Activated T-cell treated with anti-CD3 and anti-CD28 coated beads for 1 hour (primary cell): ENCODE data around the gene SYT7.
A peak's percentile ranks its signal among the peaks of the same experiment; 100 is the strongest.

Experiments
- DNase-seq: peaks from one replicate; pipeline ENCODE4 v3.0.0-alpha.2; 2020; ENCODE audit warnings: low read depth

SYT7 gene

GRCh38 chr11:61609000-61609979 lies 28.4 kb upstream of the SYT7 start:
- no peak for DNase-seq

- DNase-seq, result no peak
These were observed 27.2 kb upstream of the SYT7 start for GRCh38 chr11:61607920-61608599.

GRCh38 chr11:61607426-61607825 lies 26.6 kb upstream of the SYT7 start:
- no peak for DNase-seq

GRCh38 chr11:61603667-61604066 lies 22.8 kb upstream of the SYT7 start:
- no peak for DNase-seq

GRCh38 chr11:61602775-61603569 lies 22.1 kb upstream of the SYT7 start:
- DNase-seq, result no peak

GRCh38 chr11:61601512-61601911 lies 20.6 kb upstream of the SYT7 start:
- no peak for DNase-seq

- DNase-seq, result no peak
These were observed 19.3 kb upstream of the SYT7 start for GRCh38 chr11:61599968-61600710.

- DNase-seq, result no peak
These were observed 18.3 kb upstream of the SYT7 start for GRCh38 chr11:61598886-61599868.

GRCh38 chr11:61598374-61598773 lies 17.5 kb upstream of the SYT7 start:
- DNase-seq, result no peak

GRCh38 chr11:61596990-61597389 lies 16.1 kb upstream of the SYT7 start:
- no peak for DNase-seq

GRCh38 chr11:61596542-61596941 lies 15.7 kb upstream of the SYT7 start:
- DNase-seq, result no peak

- DNase-seq, result no peak
These were observed 14.0 kb upstream of the SYT7 start for GRCh38 chr11:61594907-61595257.

GRCh38 chr11:61593151-61593550 lies 12.3 kb upstream of the SYT7 start:
- no peak for DNase-seq

- no peak for DNase-seq
These were observed 11.3 kb upstream of the SYT7 start for GRCh38 chr11:61592176-61592575.

- no peak for DNase-seq
These were observed 9.1 kb upstream of the SYT7 start for GRCh38 chr11:61589961-61590360.

GRCh38 chr11:61588728-61589191 lies 7.9 kb upstream of the SYT7 start:
- no peak for DNase-seq

- DNase-seq, result peak; percentile 51
These were observed 7.3 kb upstream of the SYT7 start for GRCh38 chr11:61587951-61588727.

- DNase-seq, result peak; percentile 31
These were observed 6.7 kb upstream of the SYT7 start for GRCh38 chr11:61587541-61587941.

GRCh38 chr11:61586792-61587430 lies 6.0 kb upstream of the SYT7 start:
- DNase-seq, result no peak
